H1 (cell line): ENCODE results near the gene CPTP. TPM values are rescaled to one million over a fixed set of nuclear protein-coding genes. Genes with fewer than 3 reads are reported as not detected.

Experiments used
- CTCF ChIA-PET: fragments of 300-600 bp; sonication (Branson Sonifier 250); formaldehyde crosslinking; loops from one replicate; lab custom pipeline; 2021; ENCODE audit not compliant: partially characterized antibody; lab: Charles Lee
- POLR2A ChIA-PET: fragments of 300-600 bp; sonication (Branson Sonifier 250); formaldehyde crosslinking; loops from one replicate; lab custom pipeline; 2021; ENCODE audit warnings: inconsistent platforms; ENCODE audit not compliant: partially characterized antibody; lab: Charles Lee
- DNase-seq, 2 experiments: peaks; one replicate each; pipeline versions ENCODE4 v3.0.0 to v3.0.0-alpha.2; 2010 to 2022; ENCODE audit warnings: low spot score in 2 of 2, low read depth in 1 of 2, mixed read lengths in 1 of 2
- FAIRE-seq: peaks from 2 replicates; lab custom pipeline; 2011; peaks lifted over from hg19 to GRCh38; lab: Jason Lieb, UNC
- H2AFZ ChIP-seq: 2 replicates; pipeline ENCODE4 v1.8.1; 2012; ENCODE audit warnings: low read length, inconsistent platforms
- H2AK5ac ChIP-seq: 2 replicates; pipeline ENCODE4 v1.6.1; 2013; ENCODE audit warnings: low read depth, low read length
- H2BK120ac ChIP-seq: replicated peaks from 2 replicates; pipeline ENCODE3; 2013; ENCODE audit warnings: low read depth, low read length, inconsistent platforms
- H2BK12ac ChIP-seq: 2 replicates; pipeline ENCODE4 v1.6.1; 2013; ENCODE audit warnings: low read depth, low read length
- H2BK15ac ChIP-seq: 2 replicates; pipeline ENCODE4 v1.6.1; 2013; ENCODE audit warnings: low read length
- H2BK20ac ChIP-seq: 2 replicates; pipeline ENCODE4 v1.6.1; 2013; ENCODE audit warnings: low read length
- H2BK5ac ChIP-seq: 2 replicates; pipeline ENCODE4 v1.6.1; 2013; ENCODE audit warnings: low read depth, low read length
- H3K14ac ChIP-seq: 2 replicates; pipeline ENCODE4 v1.6.1; 2013; ENCODE audit warnings: inconsistent platforms; ENCODE audit not compliant: insufficient read length
- H3K18ac ChIP-seq: 2 replicates; pipeline ENCODE4 v1.6.1; 2013; ENCODE audit warnings: low read length; ENCODE audit errors: extremely low read depth
- H3K23ac ChIP-seq: 2 replicates; pipeline ENCODE4 v1.6.1; 2013; ENCODE audit warnings: inconsistent platforms; ENCODE audit not compliant: insufficient read length
- H3K23me2 ChIP-seq: 2 replicates; pipeline ENCODE4 v1.6.1; 2013; ENCODE audit warnings: low read depth, low read length
- H3K27ac ChIP-seq: 2 replicates; pipeline ENCODE4 v1.6.1; 2011; ENCODE audit warnings: low read depth, low read length, inconsistent platforms
- H3K27me3 ChIP-seq, 4 experiments: replicated peaks in 1 of 4; 1 replicate in 1 of 4; 2 replicates in 3 of 4; pipeline versions ENCODE4 v1.6.1 to v1.8.1; 2011 to 2013; ENCODE audit warnings: low read length in 3 of 4, mild to moderate bottlenecking in 3 of 4, inconsistent platforms in 2 of 4, mixed read lengths in 2 of 4, moderate library complexity in 1 of 4; ENCODE audit not compliant: control insufficient read depth in 3 of 4, insufficient read depth in 3 of 4; ENCODE audit errors: extremely low read depth in 1 of 4
- H3K36me3 ChIP-seq, 4 experiments: 2 replicates each; pipeline versions ENCODE4 v1.6.1 to v1.8.1; 2011 to 2013; ENCODE audit warnings: mild to moderate bottlenecking in 4 of 4, low read length in 3 of 4, moderate library complexity in 2 of 4, control low read depth in 1 of 4, inconsistent platforms in 1 of 4; ENCODE audit not compliant: insufficient read depth in 4 of 4, control insufficient read depth in 2 of 4
- H3K4ac ChIP-seq: replicated peaks from 2 replicates; pipeline ENCODE3; 2013; ENCODE audit warnings: low read length, low read depth, mixed read lengths, inconsistent platforms; ENCODE audit not compliant: insufficient read length
- H3K4me1 ChIP-seq, 4 experiments: replicated peaks in 1 of 4; 1 replicate in 1 of 4; 2 replicates in 3 of 4; pipeline versions ENCODE4 v1.6.1 to v1.8.1; 2011 to 2013; ENCODE audit warnings: low read length in 3 of 4, inconsistent platforms in 2 of 4, mixed read lengths in 1 of 4; ENCODE audit not compliant: insufficient read depth in 4 of 4, control insufficient read depth in 3 of 4
- H3K4me2 ChIP-seq, 2 experiments: 2 replicates each; pipeline versions ENCODE4 v1.6.1 to v1.8.1; 2011 to 2013; ENCODE audit warnings: low read depth in 2 of 2, low read length in 2 of 2, control low read depth in 1 of 2, inconsistent platforms in 1 of 2, mild to moderate bottlenecking in 1 of 2; ENCODE audit not compliant: insufficient read depth in 1 of 2
- H3K4me3 ChIP-seq, 4 experiments: fragments of 200-600, 300-600 bp in 1 of 4; sonication (generic), shearing (Covaris generic), sonication (Bioruptor Twin) in 1 of 4; 2 replicates each; pipeline versions ENCODE4 v1.5.1 to v1.8.1; 2011 to 2016; ENCODE audit warnings: low read length in 4 of 4, low read depth in 3 of 4, control low read depth in 2 of 4, inconsistent platforms in 2 of 4, mild to moderate bottlenecking in 2 of 4, mixed read lengths in 1 of 4, moderate library complexity in 1 of 4; ENCODE audit not compliant: insufficient read depth in 2 of 4; ENCODE audit errors: extremely low read depth in 1 of 4
- H3K56ac ChIP-seq: replicated peaks from 2 replicates; pipeline ENCODE3; 2013; ENCODE audit warnings: low read depth, mild to moderate bottlenecking, mixed read lengths, low read length, inconsistent platforms; ENCODE audit not compliant: insufficient read length
- H3K79me1 ChIP-seq: 2 replicates; pipeline ENCODE4 v1.6.1; 2013; ENCODE audit warnings: low read depth, low read length, control low read depth
- H3K79me2 ChIP-seq, 2 experiments: 2 replicates each; pipeline versions ENCODE4 v1.6.1 to v1.8.1; 2012 to 2013; ENCODE audit warnings: low read length in 2 of 2, mild to moderate bottlenecking in 2 of 2, inconsistent platforms in 1 of 2; ENCODE audit not compliant: insufficient read depth in 2 of 2, control insufficient read depth in 1 of 2
- H3K9ac ChIP-seq, 4 experiments: replicated peaks in 1 of 4; 1 replicate in 1 of 4; 2 replicates in 3 of 4; pipeline versions ENCODE4 v1.6.1 to v1.8.1; 2011 to 2013; ENCODE audit warnings: low read depth in 3 of 4, low read length in 3 of 4, control low read depth in 2 of 4, mild to moderate bottlenecking in 2 of 4, moderate library complexity in 2 of 4, inconsistent platforms in 1 of 4; ENCODE audit errors: extremely low read depth in 1 of 4
- H3K9me3 ChIP-seq, 2 experiments: 2 replicates each; pipeline versions ENCODE4 v1.6.1 to v1.8.1; 2012 to 2013; ENCODE audit warnings: mild to moderate bottlenecking in 2 of 2, moderate library complexity in 2 of 2, control low read depth in 1 of 2, inconsistent platforms in 1 of 2, low read depth in 1 of 2, low read length in 1 of 2, mixed read lengths in 1 of 2; ENCODE audit not compliant: insufficient read depth in 2 of 2
- H4K20me1 ChIP-seq, 2 experiments: replicated peaks in 1 of 2; 2 replicates each; pipeline versions ENCODE3 to v1.8.1; 2011 to 2013; ENCODE audit warnings: inconsistent platforms in 2 of 2, low read length in 2 of 2, mild to moderate bottlenecking in 1 of 2; ENCODE audit not compliant: insufficient read depth in 2 of 2, control insufficient read depth in 1 of 2
- H4K5ac ChIP-seq: 2 replicates; pipeline ENCODE4 v1.6.1; 2013; ENCODE audit warnings: low read length, low read depth, mixed read lengths, inconsistent platforms; ENCODE audit not compliant: insufficient read length
- H4K8ac ChIP-seq: 2 replicates; pipeline ENCODE4 v1.8.0; 2013; ENCODE audit warnings: mild to moderate bottlenecking, moderate library complexity, low read length, inconsistent platforms; ENCODE audit not compliant: insufficient read depth; ENCODE audit errors: extremely low read depth
- H4K91ac ChIP-seq: replicated peaks from 2 replicates; pipeline ENCODE3; 2013; ENCODE audit warnings: low read length, mixed read lengths, inconsistent platforms; ENCODE audit not compliant: insufficient read length
- ATF3 ChIP-seq: IDR thresholded peaks from 2 replicates; pipeline ENCODE4 v1.6.1; 2011; ENCODE audit warnings: low read depth, mild to moderate bottlenecking, low read length; ENCODE audit not compliant: insufficient read depth
- BRCA1 ChIP-seq: IDR thresholded peaks from 2 replicates; pipeline ENCODE4 v1.6.1; 2012; ENCODE audit warnings: low read depth, low read length, improper control_type of control experiment
- KDM5A ChIP-seq: fragments of 200-600 bp; IDR thresholded peaks from 2 replicates; pipeline ENCODE4 v1.7.1; 2012; ENCODE audit warnings: mild to moderate bottlenecking, low read length, inconsistent platforms, mixed read lengths
- NRF1 ChIP-seq: IDR thresholded peaks from 2 replicates; pipeline ENCODE4 v1.6.1; 2011; ENCODE audit warnings: mild to moderate bottlenecking, low read depth, low read length, improper control_type of control experiment
- POLR2A ChIP-seq, 2 experiments: IDR thresholded peaks; 1 replicate in 1 of 2; 2 replicates in 1 of 2; pipeline ENCODE4 v1.6.1; 2011; ENCODE audit warnings: low read depth in 2 of 2, low read length in 2 of 2, mild to moderate bottlenecking in 2 of 2; ENCODE audit errors: control extremely low read depth in 1 of 2
- RFX5 ChIP-seq: IDR thresholded peaks from 2 replicates; pipeline ENCODE4 v1.6.1; 2011; ENCODE audit warnings: low read depth, low read length, improper control_type of control experiment, borderline replicate concordance
- SAP30 ChIP-seq: fragments of 300-600 bp; sonication (generic); IDR thresholded peaks from 2 replicates; pipeline ENCODE4 v1.7.1; 2012; ENCODE audit warnings: low read length, moderate library complexity, mild to moderate bottlenecking, inconsistent platforms; ENCODE audit not compliant: insufficient read depth, insufficient replicate concordance
- SIX5 ChIP-seq: IDR thresholded peaks from 2 replicates; pipeline ENCODE4 v1.6.1; 2011; ENCODE audit warnings: mild to moderate bottlenecking, low read depth, low read length
- SP1 ChIP-seq: IDR thresholded peaks from 2 replicates; pipeline ENCODE4 v1.6.1; 2011; ENCODE audit warnings: low read depth, low read length
- TAF7 ChIP-seq: optimal IDR thresholded peaks from 2 replicates; pipeline ENCODE3; 2011; ENCODE audit warnings: low read depth, mild to moderate bottlenecking, inconsistent platforms, low read length, moderate library complexity, borderline replicate concordance
- YY1 ChIP-seq: IDR thresholded peaks from 2 replicates; pipeline ENCODE4 v1.6.1; 2011; ENCODE audit warnings: low read depth, mild to moderate bottlenecking, low read length
- WGBS, 2 experiments: shearing (Covaris generic) in 1 of 2; methylation state at CpG; one replicate each; pipeline versions ENCODE4 v1.1.6 to v1.1.7; 2013 to 2015; ENCODE audit warnings: low lambda C conversion rate in 2 of 2, mixed read lengths in 2 of 2, inconsistent platforms in 1 of 2, low coverage in 1 of 2, missing lambda C conversion rate in 1 of 2; ENCODE audit not compliant: insufficient replicate concordance in 2 of 2, insufficient coverage in 1 of 2, insufficient read length in 1 of 2; ENCODE audit errors: extremely low coverage in 1 of 2, missing lambda C conversion rate in 1 of 2; 5-methylcytosine and 5-hydroxymethylcytosine counted together
- polyA plus RNA-seq, 7 experiments: library from polyadenylated mRNA; depleted of rRNA in 3 of 7; stranded (reverse) in 5 of 7; unstranded in 2 of 7; fragments of >200 nt in 5 of 7; fragments of 200-250 nt in 2 of 7; gene quantifications; 1 replicate in 5 of 7; 2 replicates in 1 of 7; 4 replicates in 1 of 7; pipeline versions ENCODE4 v1.2.1 to v1.2.3, GENCODE V29; 2011 to 2013; ENCODE audit warnings: missing spikeins in 2 of 7, mixed read lengths in 2 of 7
- total RNA-seq: library from RNA; stranded (reverse); fragmentation: NEBNext Ultra II Directional; extraction: Animal tissue kit (Norgen Biotek cat#: 25700); gene quantifications from 2 replicates; pipeline ENCODE4 v1.2.1, GENCODE V29; 2021

Gene CPTP
- total and polyA plus RNA-seq, 2 of the 8 experiments (the other 6 are each of a cell fraction or from before 2014, with no cell fraction given) = 8.1 to 10.6 TPM

DNA sequence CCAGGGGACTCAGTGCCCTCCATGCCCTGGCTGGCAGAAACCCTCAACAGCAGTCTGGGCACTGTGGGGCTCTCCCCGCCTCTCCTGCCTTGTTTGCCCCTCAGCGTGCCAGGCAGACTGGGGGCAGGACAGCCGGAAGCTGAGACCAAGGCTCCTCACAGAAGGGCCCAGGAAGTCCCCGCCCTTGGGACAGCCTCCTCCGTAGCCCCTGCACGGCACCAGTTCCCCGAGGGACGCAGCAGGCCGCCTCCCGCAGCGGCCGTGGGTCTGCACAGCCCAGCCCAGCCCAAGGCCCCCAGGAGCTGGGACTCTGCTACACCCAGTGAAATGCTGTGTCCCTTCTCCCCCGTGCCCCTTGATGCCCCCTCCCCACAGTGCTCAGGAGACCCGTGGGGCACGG, 3.7 kb downstream of the CPTP start:
- H2BK15ac ChIP-seq = no peak overlapping the region
- no peak overlapping the region for H2AFZ ChIP-seq
- H2AK5ac ChIP-seq = no peak overlapping the region
- no peak overlapping the region for H2BK12ac ChIP-seq
- WGBS, 2 experiments = 100% methylated on average over 6 of the region's 15 CpGs; no CpG with 5 or more reads in 1 of the 2 experiments
- POLR2A ChIA-PET = interaction anchor here (0.6 to 1.4 kb wide), 4 partner anchors 8 to 32 kb away, joined by 3 to 4 read pairs (median 4); no protein-coding TSS in a partner anchor
- no peak overlapping the region for H3K9ac ChIP-seq
- no peak overlapping the region for H3K4ac ChIP-seq
- no peak overlapping the region for H3K56ac ChIP-seq
- no peak overlapping the region for H4K5ac ChIP-seq
- H3K4me1 ChIP-seq = peaks cover 0 to 8% (median 3%) of the 10 kb centered on the region in 4 experiments; a peak in 5 of 7 replicates
- peaks cover 9% of the 10 kb centered on the region for H3K23me2 ChIP-seq
- no peak overlapping the region for H3K4me3 ChIP-seq
- no peaks in the 10 kb centered on the region; a peak in 1 of 7 replicates for H3K27me3 ChIP-seq
- H2BK120ac ChIP-seq = no peak overlapping the region
- peaks cover 13% of the 10 kb centered on the region for H3K79me1 ChIP-seq
- peaks cover 0 to 3% (median 0%) of the 10 kb centered on the region in 4 experiments; a peak in 1 of 8 replicates for H3K36me3 ChIP-seq
- H2BK20ac ChIP-seq = no peak overlapping the region
- no peak overlapping the region for H3K14ac ChIP-seq
- no peak overlapping the region for H2BK5ac ChIP-seq
- FAIRE-seq (no peak), DNase-seq (no peak)
- CTCF ChIA-PET = interaction anchor here (0.5 kb wide), 1 partner anchor 340 kb away, joined by 3 read pairs; no protein-coding TSS in a partner anchor
- no peak overlapping the region for H3K18ac ChIP-seq
- H3K9me3 ChIP-seq = peaks cover 0 to 6% of the 10 kb centered on the region in 2 experiments; a peak in 2 of 4 replicates
- no peak overlapping the region for H4K8ac ChIP-seq
- H3K23ac ChIP-seq = no peak overlapping the region
- H3K79me2 ChIP-seq = peaks cover 3 to 16% of the 10 kb centered on the region in 2 experiments; a peak in 3 of 4 replicates
- H3K4me2 ChIP-seq = no peak overlapping the region
- H4K20me1 ChIP-seq = peaks cover 3 to 26% of the 10 kb centered on the region in 2 experiments
- no peak overlapping the region for H3K27ac ChIP-seq
- H4K91ac ChIP-seq = no peak overlapping the region
- TF ChIP-seq BRCA1 = no peak
- no peak for TF ChIP-seq POLR2A (IDR thresholded peaks at IDR 0.05; ENCODE audit: control extremely low read depth in 1 of 2, low read depth in 2 of 2, low read length in 2 of 2)
- TF ChIP-seq NRF1 = no peak
- no peak for TF ChIP-seq KDM5A
- no peak for TF ChIP-seq YY1
- no peak for TF ChIP-seq TAF7
- no peak for TF ChIP-seq SP1
- TF ChIP-seq RFX5 = no peak
- TF ChIP-seq SAP30 = no peak
- TF ChIP-seq SIX5 = no peak
- no peak for TF ChIP-seq ATF3
- TF ChIP-seq, all 59 proteins: peak for 0
